NCI-H2171 (cell line): Measurements from ENCODE around the gene ERN2.
"Not testable (repeated sequence)": the region's sequence is repeated elsewhere in the genome, so short reads cannot be mapped to it uniquely, and the experiment has no call there.

ENCODE experiments used
- DNase-seq: peaks from one replicate; lab custom pipeline; 2025; lab: John Stamatoyannopoulos, UW

The ERN2 gene

DNA sequence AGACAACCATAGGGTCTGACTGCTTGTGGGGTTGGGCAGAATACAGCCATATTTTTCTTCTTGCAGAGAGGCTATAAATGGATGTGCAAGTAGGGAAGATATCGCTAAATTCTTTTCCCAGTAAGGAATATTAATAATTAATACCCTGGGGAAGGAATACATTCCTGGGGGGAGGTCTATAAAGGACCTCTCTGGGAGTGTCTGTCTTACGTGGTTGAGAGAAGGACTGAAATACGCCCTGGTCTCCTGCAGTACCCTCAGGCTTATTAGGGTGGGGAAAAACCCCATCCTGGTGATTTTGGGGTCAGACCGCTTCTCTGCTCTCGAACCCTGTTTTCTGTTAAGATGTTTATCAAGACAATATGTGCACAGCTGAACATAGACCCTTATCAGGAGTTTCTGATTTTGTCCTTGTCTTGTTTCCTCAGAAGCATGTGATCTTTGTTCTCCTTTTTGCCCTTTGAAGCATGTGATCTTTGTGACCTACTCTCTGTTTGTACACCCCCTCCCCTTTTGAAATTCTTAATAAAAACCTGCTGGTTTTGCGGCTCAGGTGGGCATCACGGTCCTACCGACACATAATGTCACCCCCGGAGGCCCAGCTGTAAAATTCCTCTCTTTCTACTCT lies 9.7 kb upstream of the ERN2 start:
- DNase-seq, result not testable (repeated sequence)

DNA sequence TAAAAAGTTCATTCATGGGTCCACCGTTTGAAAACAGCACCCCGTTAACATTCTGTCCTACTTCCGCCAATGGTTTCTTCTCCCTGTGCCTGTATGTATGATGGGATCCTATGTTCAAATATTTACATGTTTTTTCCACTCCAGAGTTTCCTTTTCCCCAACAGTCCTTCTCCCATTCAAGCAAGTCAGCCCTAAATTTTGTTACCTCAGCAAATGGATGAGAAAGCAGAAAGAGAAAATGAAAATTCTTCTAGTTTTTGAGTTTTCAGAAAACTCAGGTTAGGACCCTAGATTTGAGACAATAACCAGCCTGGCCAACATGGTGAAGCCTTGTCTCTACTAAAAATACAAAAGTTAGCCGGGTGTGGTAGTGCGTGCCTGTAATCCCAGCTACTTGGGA lies 3.5 kb upstream of the ERN2 start:
- no peak for DNase-seq

DNA sequence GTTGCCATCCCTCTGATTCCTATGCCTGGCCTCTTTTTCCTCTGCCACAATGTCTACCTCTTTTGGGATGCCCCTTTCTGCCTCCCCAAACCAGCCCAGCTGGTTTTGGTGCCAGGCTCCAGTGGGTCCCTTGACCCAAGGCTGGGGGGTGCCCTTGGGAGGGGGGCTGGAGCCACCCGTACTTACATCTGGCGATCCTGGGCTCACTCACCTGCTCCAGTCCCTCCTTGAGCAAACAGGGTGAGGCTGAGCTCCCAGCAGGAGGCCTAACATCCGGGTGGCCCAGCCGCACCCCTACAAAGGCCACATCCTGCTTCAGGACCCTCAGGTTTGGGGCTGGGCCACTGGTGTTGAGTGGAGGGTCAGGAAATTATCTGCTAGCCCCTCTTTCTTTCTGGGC lies 1.2 kb downstream of the ERN2 start:
- no peak for DNase-seq

DNA sequence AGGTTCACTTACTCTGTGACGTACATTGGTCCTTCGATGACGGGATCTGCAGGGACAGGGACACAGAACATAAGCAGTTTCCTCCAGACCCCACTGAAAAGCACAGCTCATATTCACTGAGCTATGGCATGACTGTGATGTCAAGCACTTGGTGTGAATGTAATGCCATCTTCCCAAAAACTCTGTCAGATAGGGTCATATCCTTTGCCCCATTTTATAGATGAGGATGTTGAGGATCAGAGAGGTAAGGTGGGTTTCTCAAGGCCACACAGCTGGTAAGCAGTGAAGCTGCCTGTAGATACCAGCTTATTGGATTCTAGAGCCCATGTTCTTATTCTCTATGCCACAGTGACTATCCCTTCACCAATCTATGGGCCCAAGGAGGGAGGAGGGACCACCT lies 2.5 kb downstream of the ERN2 start:
- no peak for DNase-seq

DNA sequence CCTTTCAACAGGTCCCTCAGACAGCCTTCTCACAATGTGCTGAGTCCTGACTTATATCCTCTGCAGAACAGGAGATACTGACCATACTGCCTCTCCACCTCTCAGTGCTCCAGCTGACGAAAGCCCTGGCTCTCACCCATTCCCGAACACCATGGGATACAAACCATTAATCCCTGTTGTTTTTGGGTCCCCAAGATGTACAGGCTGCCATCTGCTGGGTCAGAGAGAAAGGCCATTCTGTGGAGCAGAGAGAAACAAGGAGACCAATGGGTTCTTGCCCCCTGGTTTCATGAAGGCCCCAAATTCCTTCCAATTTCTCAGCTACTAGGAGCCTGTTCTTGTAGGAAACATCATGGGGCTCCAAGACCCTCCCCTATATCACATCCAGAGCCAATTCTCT lies 3.0 kb downstream of the ERN2 start:
- no peak for DNase-seq

DNA sequence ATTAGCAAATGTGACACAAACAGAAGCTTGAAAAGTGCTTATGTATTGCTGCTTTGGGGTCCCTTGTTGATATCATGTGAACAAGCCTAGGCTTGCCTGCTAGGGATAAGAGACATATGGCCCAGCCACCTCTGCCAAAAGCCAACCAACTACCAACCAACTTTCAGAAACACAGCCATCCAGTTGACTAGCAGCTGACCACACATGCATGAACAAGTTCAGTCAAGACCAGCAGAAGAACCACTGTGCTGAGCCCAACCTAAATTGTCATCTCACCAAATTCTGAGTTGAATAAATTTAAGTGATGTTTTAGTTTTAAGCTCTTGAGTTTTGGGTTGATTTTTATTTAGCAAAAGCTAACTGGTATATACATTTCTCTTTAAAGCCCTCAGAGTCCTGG lies 3.5 kb downstream of the ERN2 start:
- DNase-seq, result peak; percentile 55

DNA sequence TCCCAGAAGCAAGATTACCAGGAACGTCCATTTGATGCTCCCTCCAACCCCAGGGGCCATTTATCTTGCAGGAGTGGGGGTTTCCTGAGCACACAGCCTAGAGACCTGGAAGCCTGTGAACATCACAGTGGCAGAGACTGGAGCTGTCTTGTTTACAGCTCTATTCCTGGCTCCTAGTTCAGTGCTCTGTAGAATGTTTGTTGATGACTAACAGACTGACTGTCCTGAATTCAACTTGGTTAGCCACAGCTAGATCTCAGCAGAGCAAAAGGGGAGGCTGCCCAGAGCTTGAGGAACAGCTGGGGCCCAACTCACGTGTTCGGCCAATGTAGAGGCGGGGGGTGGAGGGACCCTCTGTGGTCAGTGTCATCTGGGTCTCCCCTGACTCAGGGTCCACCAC lies 6.6 kb downstream of the ERN2 start:
- DNase-seq, result no peak

DNA sequence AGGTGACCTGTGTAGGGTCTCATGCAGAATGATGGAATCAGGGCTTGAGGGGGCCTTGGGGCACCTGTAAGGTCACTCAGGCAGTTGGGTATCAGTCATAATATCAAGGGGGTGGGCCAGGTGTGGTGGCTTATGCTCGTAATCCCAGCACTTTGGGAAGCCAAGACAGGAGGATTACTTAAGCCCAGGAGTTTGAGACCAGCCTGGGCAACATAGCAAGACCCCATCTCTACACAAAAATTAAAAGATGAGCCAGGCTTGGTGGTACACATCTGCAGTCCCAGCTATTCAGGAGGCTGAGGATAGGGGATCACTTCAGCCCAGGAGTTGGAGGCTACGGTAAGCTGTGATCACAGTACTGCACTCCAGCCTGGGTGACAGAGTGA lies 7.5 kb downstream of the ERN2 start:
- DNase-seq, result no peak

DNA sequence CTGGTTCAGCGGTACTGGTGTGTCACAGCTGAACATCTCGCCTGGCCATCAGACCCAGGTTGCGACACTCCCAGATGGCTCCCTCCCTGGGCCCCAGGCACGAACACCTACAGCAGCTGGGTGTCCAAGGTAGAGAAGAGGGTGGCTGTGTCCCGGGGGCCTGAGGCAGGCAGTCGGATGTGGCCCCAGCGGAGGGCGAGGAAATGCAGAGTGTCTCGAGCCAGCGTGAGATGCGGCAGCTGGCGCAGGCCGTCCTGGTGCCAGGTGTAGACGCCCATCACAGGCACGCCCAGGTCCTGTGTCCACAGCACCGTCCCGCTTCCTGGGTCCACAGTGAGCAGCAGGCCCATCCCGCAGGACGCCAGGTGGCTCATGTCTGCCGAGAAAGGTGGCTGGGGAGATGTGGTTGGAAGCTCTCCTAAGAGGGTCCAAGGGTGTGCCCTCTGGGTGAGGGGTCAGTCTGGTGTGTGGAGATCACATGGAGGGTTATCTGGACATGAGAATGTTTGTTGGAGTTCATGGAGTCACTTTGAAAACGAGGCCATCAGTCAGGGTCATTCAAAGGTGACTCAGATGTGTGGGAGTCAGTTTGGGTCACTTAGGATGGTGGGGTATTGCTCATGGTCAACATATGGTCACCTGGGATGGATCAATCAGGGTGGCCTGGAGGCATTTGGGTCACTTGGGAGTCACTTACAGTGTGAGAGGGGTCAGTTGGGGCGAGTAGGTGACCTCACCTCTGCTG lies 8.1 kb downstream of the ERN2 start:
- no peak for DNase-seq

DNA sequence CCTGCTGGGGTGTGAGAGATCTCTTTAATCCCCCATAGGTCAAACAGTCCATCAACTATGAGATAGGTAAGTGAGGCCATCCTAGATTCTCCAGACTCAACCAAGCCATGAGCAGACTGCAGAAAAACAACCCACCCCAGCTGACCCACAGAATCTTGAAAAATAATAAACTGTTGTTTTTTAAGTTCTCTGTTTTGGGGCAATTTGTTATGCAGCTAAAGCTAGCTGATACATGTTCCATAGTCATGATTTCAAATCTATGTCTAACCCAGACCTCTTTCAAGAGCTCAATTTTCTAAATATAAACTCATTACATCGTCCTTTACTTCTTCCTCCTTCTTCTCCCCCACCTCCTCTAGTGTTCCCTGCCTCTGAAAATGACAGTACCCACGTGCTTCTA lies 10.1 kb downstream of the ERN2 start:
- DNase-seq, result no peak

DNA sequence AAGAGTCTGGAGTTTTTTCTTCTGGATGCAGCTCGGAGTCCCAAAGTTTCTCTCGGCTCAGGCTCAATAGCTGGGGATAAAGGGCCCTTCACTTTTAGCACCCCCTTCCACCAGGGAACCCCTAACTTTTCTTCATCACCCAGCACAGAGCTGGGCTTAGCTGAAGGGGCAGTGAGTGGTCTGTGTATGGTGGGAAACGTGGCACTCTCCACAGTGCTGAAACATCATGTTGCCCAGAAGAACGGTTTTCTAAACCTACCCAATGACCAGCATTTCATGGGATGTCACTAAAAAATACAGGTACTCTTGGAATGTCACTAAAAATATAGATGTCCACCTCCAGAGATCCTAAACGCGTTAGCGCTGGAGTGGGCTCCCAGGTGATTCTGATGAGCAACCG lies 12.0 kb downstream of the ERN2 start:
- DNase-seq, result no peak

DNA sequence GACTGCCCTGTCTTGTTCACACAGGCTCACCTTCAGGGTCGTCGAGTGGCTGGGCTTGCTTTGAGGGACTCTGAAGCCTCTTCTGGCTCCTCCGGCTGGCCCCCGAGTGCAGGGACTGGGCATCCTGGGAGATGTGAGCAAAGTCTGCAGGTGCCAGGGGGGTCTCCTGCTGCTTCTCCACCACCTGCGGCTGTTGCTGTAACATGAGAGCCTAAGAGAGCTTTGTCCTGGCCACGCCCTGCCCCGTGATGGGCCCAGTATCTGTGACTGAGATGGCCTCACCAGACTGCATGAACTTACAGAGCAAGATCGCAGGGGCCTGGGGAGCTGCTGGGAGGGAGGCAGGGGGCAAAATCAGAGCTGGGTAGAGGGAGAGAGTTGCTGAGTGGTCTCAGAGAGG lies 12.5 kb downstream of the ERN2 start:
- peak; percentile 44 for DNase-seq

DNA sequence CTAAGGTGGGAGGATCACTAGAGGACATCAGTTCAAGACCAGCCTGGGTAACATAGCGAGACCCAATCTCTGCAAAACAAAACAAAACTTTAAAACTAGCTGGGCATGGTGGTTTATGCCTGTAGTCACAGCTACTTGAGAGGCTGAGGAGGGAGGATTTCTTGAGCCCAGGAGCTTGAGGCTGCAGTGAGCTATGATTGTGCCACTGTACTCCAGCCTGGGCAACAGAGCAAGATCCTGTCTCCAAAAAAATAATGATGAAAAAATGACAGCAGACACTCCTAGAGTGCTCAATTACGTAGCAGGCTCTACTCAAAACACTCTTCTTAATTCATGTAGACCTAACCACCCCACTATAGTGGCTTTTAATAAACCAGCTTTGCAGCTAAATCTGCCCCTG lies 12.9 kb downstream of the ERN2 start:
- no peak for DNase-seq

DNA sequence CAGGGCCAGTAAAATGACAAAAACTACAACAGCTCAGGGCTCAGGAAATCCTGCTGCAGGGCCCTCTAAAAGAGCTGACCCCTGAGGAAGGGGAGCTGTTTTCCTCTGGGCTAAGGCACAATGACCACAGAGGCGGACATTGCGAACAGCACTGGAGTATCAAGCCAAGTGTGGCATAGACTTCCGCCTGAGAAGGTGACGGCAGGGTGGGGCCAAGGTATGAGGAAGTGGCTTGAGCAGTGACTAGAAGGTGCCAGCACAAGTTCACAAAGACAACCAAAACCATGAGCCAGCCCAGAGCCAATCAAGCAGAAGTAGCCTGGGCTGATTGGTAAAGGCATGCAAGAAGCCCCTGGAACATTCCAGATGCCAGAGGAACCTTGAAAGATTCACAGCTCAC lies 13.9 kb downstream of the ERN2 start:
- no peak for DNase-seq

DNA sequence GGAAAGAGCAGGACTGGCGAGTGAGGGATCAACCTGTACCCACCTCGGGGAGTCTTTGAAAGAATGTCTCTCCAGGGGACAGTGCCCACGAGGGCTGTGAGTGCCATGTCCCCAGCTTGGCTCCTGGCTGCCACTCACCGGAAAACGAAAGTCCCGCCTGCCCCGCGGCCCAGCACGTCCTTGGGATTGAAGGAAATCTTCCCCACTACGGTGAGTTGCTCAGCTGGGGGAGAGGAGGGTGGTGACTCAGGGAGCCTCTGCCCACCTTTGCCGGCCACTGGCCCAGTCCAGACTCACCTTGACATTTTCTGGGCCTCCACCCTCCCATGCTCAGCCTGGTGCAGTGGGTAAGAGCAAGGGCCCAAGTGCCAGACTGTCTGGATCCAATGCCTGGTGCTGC lies 17.3 kb downstream of the ERN2 start:
- no peak for DNase-seq

DNA sequence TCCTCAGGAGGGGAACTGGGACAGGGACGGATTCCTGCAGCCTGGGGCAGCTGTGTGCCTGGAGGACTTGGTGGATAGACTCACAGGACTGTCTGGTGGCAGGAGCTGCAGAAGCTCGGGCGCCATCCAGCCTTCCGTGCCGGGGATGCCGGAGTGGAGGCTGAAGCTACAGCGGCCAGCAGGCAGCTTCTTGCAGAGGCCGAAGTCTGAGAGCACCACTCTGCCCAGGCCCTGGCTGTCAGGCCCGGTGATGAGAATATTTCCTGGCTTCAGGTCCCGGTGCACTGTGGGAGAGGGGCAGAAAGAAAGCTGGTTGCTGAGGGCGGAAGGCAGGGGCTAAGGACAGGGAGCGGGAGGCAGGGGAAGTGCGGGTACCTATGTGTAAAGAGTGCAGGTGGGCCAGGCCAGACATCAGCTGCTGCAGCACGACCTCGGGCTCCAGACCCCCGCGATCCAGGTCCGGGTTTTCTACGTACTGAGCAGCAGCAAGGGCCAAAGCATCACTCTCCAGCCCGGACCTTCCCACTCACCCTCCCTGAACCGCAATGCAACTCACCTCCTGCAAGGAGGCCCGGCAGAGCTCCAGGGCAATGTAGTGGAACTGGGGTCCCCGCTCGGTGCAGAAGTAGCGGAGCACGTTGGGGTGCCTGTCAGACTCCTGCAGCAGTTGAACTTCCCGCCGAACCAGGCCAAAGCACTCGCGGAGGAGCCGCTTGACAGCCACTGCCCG lies 18.2 kb downstream of the ERN2 start:
- no peak for DNase-seq

DNA sequence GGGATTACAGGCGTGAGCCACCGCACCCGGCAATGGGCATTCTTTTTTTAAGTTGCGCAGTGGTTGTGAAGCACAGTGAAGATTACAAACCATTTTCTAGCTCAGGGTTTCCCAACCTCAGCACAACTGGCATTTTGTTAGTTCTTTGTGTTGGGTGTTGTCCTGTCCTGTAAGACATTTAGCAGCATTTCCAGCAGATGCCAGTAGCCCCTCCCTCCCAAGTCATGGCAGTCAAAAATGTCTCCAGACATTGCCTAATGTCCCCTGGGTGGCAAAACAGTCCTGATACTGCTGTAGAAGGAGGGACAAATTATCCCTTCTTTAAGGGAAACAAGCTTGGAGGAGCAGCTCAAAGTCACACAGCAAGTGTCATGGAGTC lies 18.8 kb downstream of the ERN2 start:
- no peak for DNase-seq

DNA sequence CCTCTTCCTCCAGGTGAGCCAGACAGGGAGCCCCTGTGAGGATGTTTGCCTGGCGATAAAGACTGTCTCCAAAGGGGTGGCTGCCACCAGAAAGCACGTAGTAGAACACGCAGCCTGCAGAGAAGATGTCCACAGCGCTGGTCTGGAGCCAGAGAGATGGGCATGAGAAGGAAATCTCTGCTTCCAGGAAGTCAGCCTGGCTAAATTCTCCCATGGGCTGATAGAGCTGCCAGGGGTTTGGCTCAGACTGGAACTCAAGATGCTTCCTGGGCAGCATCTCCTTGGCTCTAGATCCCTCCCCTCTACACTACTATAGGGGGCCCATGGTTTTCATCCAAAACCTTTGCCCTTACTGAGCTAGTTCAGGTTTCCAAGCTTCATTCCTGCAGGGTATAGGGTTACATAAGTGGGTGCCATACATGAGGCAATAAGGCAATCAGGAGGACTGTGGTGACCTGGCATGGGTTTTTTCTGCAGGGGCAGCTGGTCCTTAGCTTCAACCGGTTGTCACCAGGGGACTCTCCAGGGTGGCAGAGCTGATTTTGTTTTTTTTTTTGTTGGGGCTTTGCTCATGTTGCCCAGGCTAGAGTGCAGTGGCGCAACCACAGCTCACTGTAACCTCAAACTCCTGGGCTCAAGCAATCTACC lies 20.7 kb downstream of the ERN2 start:
- DNase-seq, result no peak

DNA sequence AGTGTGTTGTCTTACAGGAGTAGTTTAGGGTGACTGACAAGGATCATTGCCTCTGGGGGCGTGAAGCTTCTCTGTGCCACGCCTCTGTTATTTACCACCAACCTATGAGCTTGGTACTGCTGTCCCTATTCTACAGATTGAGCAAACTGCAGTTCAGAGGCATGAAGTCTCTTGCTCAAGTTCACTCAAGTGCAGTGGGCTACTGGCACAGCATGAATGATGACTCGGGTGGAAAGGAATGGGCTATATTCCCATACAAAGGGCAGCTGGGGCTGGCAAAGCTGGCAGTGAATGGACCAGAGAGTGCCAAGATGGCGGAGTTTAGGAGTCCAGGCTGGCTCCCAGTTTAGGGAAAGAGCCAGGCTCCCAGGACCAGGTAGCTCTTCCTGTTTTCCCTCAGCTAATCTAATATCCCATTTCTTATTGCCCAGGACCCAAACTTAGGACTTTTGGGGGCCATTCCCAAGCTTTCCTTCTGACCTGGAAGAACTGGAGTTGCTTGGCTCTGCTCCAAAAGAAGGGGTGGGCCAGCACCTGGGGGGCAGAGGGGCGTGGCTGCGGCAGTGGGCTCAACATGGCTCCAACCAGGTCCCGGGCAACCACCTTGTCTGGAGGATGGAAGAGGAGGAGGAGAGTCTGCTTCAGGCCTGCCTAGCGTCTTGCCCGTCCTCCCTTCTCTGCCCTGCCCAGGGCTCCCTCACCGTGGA lies 21.4 kb downstream of the ERN2 start:
- DNase-seq, result no peak

DNA sequence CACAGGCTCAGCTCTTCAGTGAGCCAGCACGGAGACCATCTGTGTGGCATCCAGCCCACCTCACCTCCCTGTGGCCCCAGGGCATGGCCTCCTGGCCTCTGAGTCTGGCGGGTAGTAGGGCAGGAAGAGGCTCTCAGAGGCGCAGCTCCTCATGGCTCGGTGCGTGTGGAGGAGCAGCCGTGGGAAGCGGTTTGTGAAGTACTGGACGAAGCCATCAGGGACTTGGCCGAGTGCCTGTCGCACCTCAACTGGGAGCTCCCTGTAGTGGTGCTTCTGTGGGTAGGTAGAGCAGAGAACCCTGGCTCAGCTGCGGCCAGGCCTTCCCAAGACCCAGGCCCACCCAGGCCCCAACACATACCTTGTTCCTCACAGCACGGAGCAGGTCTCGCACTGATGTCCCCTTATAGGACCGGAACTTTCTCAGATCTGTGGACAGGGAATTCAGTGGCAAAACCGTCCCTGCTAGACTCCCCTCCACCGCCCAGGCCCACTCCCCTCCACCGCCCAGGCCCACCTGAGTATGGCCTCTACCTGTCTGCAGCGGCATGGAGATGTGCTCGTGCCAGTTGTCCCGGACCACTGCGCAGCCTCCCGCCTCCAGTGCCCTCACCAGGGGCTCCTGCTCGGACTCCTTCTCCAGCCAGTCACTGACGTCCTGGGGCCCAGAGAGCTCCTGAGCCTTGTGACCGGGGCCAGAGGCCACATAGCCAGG lies 22.1 kb downstream of the ERN2 start:
- no peak for DNase-seq

DNA sequence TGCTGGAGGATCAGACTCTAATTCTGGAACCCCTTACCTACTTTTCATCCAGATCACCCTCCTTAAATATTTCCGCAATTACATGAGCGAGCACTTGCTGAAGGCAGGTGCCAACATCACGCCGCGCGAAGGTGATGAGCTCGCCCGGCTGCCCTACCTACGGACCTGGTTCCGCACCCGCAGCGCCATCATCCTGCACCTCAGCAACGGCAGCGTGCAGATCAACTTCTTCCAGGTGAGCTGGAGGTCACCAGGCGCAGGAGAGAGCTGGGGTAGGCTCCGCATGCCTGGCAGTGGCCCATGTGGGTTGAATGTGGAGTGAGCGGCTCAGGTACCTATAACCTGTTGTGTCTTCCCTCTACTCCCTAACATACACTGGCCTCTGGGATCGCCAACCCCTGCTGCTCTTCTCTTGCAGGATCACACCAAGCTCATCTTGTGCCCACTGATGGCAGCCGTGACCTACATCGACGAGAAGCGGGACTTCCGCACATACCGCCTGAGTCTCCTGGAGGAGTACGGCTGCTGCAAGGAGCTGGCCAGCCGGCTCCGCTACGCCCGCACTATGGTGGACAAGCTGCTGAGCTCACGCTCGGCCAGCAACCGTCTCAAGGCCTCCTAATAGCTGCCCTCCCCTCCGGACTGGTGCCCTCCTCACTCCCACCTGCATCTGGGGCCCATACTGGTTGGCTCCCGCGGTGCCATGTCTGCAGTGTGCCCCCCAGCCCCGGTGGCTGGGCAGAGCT lies 23.4 kb downstream of the ERN2 start:
- DNase-seq, result no peak
